ENCODE results near the gene KLHL6. TPM values are rescaled to one million over a fixed set of nuclear protein-coding genes. Genes with fewer than 3 reads are reported as not detected.

Gene KLHL6
- total and polyA plus RNA-seq, 10 of the 15 experiments (the other 5 are each of a cell fraction or from before 2014, with no cell fraction given), result 4.0 to 91.8 (median 24.4) TPM

DNA sequence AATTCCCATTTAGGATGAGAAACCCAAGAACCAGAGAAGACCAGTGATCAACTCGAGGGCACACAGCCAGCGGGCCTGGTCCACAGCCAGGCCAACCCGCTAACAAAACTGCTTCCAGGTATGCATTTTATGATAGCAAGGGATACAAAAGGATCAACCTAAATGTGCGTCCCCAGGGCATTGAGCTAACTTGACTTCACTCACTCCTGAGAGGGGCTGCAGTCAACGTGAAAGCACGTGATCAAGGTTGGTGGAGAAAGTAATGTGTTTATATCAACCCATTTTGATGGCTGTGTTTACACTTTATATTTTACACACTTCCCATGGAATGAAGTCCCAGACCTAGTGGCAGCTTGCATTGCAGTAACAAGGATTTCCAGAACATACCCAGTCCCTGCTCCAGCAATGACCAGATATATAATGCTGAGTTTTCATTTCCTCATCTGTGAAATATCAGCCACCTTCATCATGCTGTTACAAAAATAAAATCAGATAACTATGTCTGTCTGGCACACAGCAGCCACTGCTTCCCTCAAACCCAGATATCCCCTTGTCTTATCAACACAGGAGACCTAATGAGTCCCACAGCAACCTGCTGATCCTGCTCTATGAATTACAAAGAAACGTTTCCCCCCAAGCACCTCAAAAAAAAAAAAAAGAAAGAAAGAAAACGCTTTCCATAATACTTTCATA is 2.0 kb downstream of the KLHL6 start (continued):
- no peak for TF ChIP-seq SKIL (IDR thresholded peaks at IDR 0.05; ENCODE audit: low read depth, poor library complexity, severe bottlenecking)
- no peak for TF ChIP-seq NR2C1 (IDR thresholded peaks at IDR 0.05)
- TF ChIP-seq IKZF1 (conservative IDR thresholded peaks at IDR 0.05), result peak; percentile 52; the same call in 1 of the 2 replicates
- no peak for TF ChIP-seq ZNF207 (IDR thresholded peaks at IDR 0.05; ENCODE audit: borderline replicate concordance)
- no peak for TF ChIP-seq STAT1 (conservative IDR thresholded peaks at IDR 0.05)
- no peak for TF ChIP-seq ZBTB4 (CRISPR knock-in tag; IDR thresholded peaks at IDR 0.05)
- 0 out of 2 replicates have a peak, but pooled peaks have one; percentile 57 for TF ChIP-seq LARP7 (IDR thresholded peaks at IDR 0.05)
- no peak for TF ChIP-seq GATAD2B (conservative IDR thresholded peaks at IDR 0.05; ENCODE audit: low read depth)
- TF ChIP-seq GABPA (IDR thresholded peaks at IDR 0.05; ENCODE audit: low read depth), result no peak
- no peak for TF ChIP-seq ZNF274 (IDR thresholded peaks at IDR 0.05; ENCODE audit: insufficient read depth, insufficient read length)
- no peak for TF ChIP-seq PML (IDR thresholded peaks at IDR 0.05; ENCODE audit: low read length)
- TF ChIP-seq, protein P1, sequence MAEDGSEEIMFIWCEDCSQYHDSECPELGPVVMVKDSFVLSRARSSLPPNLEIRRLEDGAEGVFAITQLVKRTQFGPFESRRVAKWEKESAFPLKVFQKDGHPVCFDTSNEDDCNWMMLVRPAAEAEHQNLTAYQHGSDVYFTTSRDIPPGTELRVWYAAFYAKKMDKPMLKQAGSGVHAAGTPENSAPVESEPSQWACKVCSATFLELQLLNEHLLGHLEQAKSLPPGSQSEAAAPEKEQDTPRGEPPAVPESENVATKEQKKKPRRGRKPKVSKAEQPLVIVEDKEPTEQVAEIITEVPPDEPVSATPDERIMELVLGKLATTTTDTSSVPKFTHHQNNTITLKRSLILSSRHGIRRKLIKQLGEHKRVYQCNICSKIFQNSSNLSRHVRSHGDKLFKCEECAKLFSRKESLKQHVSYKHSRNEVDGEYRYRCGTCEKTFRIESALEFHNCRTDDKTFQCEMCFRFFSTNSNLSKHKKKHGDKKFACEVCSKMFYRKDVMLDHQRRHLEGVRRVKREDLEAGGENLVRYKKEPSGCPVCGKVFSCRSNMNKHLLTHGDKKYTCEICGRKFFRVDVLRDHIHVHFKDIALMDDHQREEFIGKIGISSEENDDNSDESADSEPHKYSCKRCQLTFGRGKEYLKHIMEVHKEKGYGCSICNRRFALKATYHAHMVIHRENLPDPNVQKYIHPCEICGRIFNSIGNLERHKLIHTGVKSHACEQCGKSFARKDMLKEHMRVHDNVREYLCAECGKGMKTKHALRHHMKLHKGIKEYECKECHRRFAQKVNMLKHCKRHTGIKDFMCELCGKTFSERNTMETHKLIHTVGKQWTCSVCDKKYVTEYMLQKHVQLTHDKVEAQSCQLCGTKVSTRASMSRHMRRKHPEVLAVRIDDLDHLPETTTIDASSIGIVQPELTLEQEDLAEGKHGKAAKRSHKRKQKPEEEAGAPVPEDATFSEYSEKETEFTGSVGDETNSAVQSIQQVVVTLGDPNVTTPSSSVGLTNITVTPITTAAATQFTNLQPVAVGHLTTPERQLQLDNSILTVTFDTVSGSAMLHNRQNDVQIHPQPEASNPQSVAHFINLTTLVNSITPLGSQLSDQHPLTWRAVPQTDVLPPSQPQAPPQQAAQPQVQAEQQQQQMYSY (CRISPR knock-in tag; IDR thresholded peaks at IDR 0.05), result no peak
- no peak for TF ChIP-seq CBX3 (IDR thresholded peaks at IDR 0.05; ENCODE audit: borderline replicate concordance, low read depth)
- no peak for TF ChIP-seq ELK1 (IDR thresholded peaks at IDR 0.05; ENCODE audit: low read depth, low read length)
- TF ChIP-seq IKZF2 (IDR thresholded peaks at IDR 0.05), result 0 out of 4 replicates have a peak, but pooled peaks of 1 of the 2 experiments have one; percentile 8
- TF ChIP-seq MLLT1 (IDR thresholded peaks at IDR 0.05), result no peak
